Neural crest cell (in vitro differentiated cells): Measurements from ENCODE around the gene CATSPERB. TPM values are rescaled to one million over a fixed set of nuclear protein-coding genes. Genes with fewer than 3 reads are reported as not detected.

Experiments used
- DNase-seq: peaks from one replicate; pipeline ENCODE4 v3.0.0; 2021; ENCODE audit warnings: low read depth, mixed read lengths, low spot score
- H3K27ac Mint-ChIP-seq: one replicate; pipeline ENCODE4 v1.8.0; 2021; ENCODE audit warnings: mild to moderate bottlenecking, mixed read lengths; ENCODE audit not compliant: unreplicated experiment
- H3K27me3 Mint-ChIP-seq: 2 replicates; pipeline ENCODE4 v1.8.0; 2021; ENCODE audit warnings: low read depth, mild to moderate bottlenecking, mixed read lengths
- H3K36me3 Mint-ChIP-seq: 2 replicates; pipeline ENCODE4 v1.8.0; 2021; ENCODE audit warnings: low read depth, mild to moderate bottlenecking, mixed read lengths
- H3K4me1 Mint-ChIP-seq: 2 replicates; pipeline ENCODE4 v1.8.0; 2021; ENCODE audit warnings: mixed read lengths
- H3K4me3 Mint-ChIP-seq: one replicate; pipeline ENCODE4 v1.8.0; 2021; ENCODE audit warnings: mild to moderate bottlenecking, mixed read lengths
- H3K9me3 Mint-ChIP-seq: 2 replicates; pipeline ENCODE4 v1.8.0; 2021; ENCODE audit warnings: mixed read lengths
- CTCF ChIP-seq: fragments of 200-600 bp; sonication (generic); conservative IDR thresholded peaks from 2 replicates; pipeline ENCODE4 v1.5.0; 2021; ENCODE audit warnings: antibody characterized with exemption, mild to moderate bottlenecking
- total RNA-seq: library from RNA; stranded (reverse); gene quantifications from 2 replicates; pipeline ENCODE4 v1.2.1, GENCODE V29; 2021

CATSPERB gene
- total RNA-seq, 1 donor from 2014 or later, result not detected

GRCh38 chr14:91647856-91648255 lies 84.0 kb downstream of the CATSPERB start:
- H3K4me3 Mint-ChIP-seq, result no peak overlapping the region
- H3K9me3 Mint-ChIP-seq, result peaks cover 3% of the 10 kb centered on the region

GRCh38 chr14:91636604-91637003 lies 95.3 kb downstream of the CATSPERB start:
- Mint-ChIP-seq H3K27me3 (no peaks in the 10 kb centered on the region), H3K9me3 (peaks cover 2% of the 10 kb centered on the region), H3K4me1 (no peaks in the 10 kb centered on the region), H3K27ac (no peak overlapping the region), H3K36me3 (peaks cover 3% of the 10 kb centered on the region), H3K4me3 (no peak overlapping the region)
- TF ChIP-seq CTCF, result no peak
- DNase-seq, result no peak

More at GRCh38 chr14:91647856-91648255, 84.0 kb downstream of the CATSPERB start:
- no peak for DNase-seq
- no peaks in the 10 kb centered on the region for H3K27me3 Mint-ChIP-seq
- no peak overlapping the region for H3K27ac Mint-ChIP-seq
- no peak for TF ChIP-seq CTCF
- peaks cover 6% of the 10 kb centered on the region for H3K4me1 Mint-ChIP-seq
- peaks cover 5% of the 10 kb centered on the region for H3K36me3 Mint-ChIP-seq

GRCh38 chr14:91624757-91625156 lies 107.1 kb downstream of the CATSPERB start:
- no peak for TF ChIP-seq CTCF
- DNase-seq, result no peak
- Mint-ChIP-seq H3K4me3 (no peak overlapping the region), H3K9me3 (peaks cover 2% of the 10 kb centered on the region), H3K4me1 (no peaks in the 10 kb centered on the region), H3K36me3 (no peaks in the 10 kb centered on the region), H3K27me3 (no peaks in the 10 kb centered on the region), H3K27ac (no peak overlapping the region)

GRCh38 chr14:91614187-91614586 lies 117.7 kb downstream of the CATSPERB start:
- peaks cover 3% of the 10 kb centered on the region for H3K9me3 Mint-ChIP-seq
- no peak for DNase-seq
- H3K4me3 Mint-ChIP-seq, result no peak overlapping the region
- no peaks in the 10 kb centered on the region for H3K36me3 Mint-ChIP-seq
- no peaks in the 10 kb centered on the region for H3K27me3 Mint-ChIP-seq
- H3K27ac Mint-ChIP-seq, result no peak overlapping the region
- TF ChIP-seq CTCF, result no peak
- H3K4me1 Mint-ChIP-seq, result no peaks in the 10 kb centered on the region

- no peaks in the 10 kb centered on the region for H3K27me3 Mint-ChIP-seq
- DNase-seq, result no peak
- H3K27ac Mint-ChIP-seq, result no peak overlapping the region
- no peak overlapping the region for H3K4me3 Mint-ChIP-seq
- no peak for TF ChIP-seq CTCF
- no peaks in the 10 kb centered on the region for H3K36me3 Mint-ChIP-seq
- H3K9me3 Mint-ChIP-seq, result peaks cover 3% of the 10 kb centered on the region
- H3K4me1 Mint-ChIP-seq, result no peaks in the 10 kb centered on the region
Observed at GRCh38 chr14:91613459-91614112, 118.3 kb downstream of the CATSPERB start.
